ACC112 (cell line): ENCODE data around the gene LAMTOR4.
A peak's percentile ranks its signal among the peaks of the same experiment; 100 is the strongest.

ENCODE experiments used
- H2AFZ ChIP-seq: fragments of 200-600 bp; sonication (generic); one replicate; pipeline ENCODE4 v1.6.0; 2017; ENCODE audit warnings: antibody characterized with exemption, low read length; ENCODE audit not compliant: unreplicated experiment
- H3K27ac ChIP-seq: fragments of 200-600 bp; sonication (generic); 2 replicates; pipeline ENCODE4 v1.5.1; 2014; ENCODE audit warnings: low read depth, mild to moderate bottlenecking, antibody characterized with exemption, low read length, moderate library complexity
- H3K27me3 ChIP-seq: fragments of 200-600 bp; sonication (generic); 2 replicates; pipeline ENCODE4 v1.6.1; 2014; ENCODE audit warnings: mild to moderate bottlenecking, antibody characterized with exemption, low read length, moderate library complexity, mixed read lengths; ENCODE audit not compliant: insufficient read depth
- H3K36me3 ChIP-seq: fragments of 200-600 bp; sonication (generic); 2 replicates; pipeline ENCODE4 v1.6.1; 2016; ENCODE audit warnings: mild to moderate bottlenecking, antibody characterized with exemption, low read length, moderate library complexity, mixed read lengths; ENCODE audit not compliant: insufficient read depth
- H3K4me1 ChIP-seq: fragments of 200-600 bp; sonication (generic); one replicate; pipeline ENCODE4 v1.6.1; 2016; ENCODE audit warnings: low read length, mixed read lengths; ENCODE audit not compliant: insufficient read depth, unreplicated experiment, control insufficient read depth
- H3K4me3 ChIP-seq: fragments of 200-600 bp; sonication (generic); 2 replicates; pipeline ENCODE4 v1.5.1; 2014; ENCODE audit warnings: mild to moderate bottlenecking, low read depth, low read length
- H3K79me2 ChIP-seq: fragments of 200-600 bp; sonication (generic); one replicate; pipeline ENCODE4 v1.6.0; 2016; ENCODE audit warnings: low read length; ENCODE audit not compliant: control insufficient read depth, unreplicated experiment, insufficient read depth

Gene LAMTOR4

DNA sequence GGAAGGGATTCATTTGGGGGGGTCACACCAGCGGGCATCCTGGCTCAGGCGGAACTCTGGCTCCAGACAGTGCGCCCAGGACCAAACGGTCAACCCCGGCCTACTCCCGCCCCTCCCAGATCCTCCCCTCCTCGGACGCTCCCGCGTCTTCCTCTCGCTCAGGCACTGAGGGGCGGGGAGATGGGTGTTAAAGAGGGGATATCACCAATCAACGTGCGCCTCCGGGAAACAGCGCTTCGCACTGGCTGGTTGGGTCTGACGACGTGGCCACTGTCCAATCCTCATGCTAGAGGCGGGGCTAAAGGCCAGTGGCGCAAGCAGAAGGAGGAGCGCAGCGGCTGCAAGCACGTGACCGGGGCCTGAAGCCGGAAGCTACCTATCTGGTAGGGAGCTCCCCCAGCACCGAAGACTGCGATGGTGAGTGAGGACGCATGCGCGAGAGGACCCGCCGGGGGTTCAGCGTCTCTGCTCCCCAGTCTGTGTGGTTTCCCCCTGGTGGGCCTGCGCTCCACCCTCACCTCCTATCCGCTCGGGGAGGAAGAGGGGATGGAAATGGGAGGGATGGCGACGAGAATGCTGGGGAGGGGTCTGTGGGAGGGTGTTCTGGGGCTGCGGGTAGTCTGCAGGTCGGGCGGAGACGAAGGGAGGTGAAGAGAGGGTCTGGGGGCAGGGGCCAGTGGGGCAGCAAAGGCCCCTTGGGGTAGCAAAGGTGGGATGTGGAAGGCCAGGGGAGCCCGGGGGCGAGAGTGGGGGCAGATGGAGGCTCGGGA lies at the start of gene LAMTOR4:
TSS of gene LAMTOR4 (plus strand) at position 360 of the 770 bp plus-strand sequence. CDS start at position 415, 55 bp downstream.
- H3K4me3 ChIP-seq = peak within 1 kb of the TSS; percentile 100
- no peaks in the 10 kb centered on the region; the same call in 1 of the 2 replicates for H3K36me3 ChIP-seq
- H2AFZ ChIP-seq = peak within 1 kb of the TSS; percentile 100
- peak within 1 kb of the TSS; percentile 41; the same call in 1 of the 2 replicates for H3K27ac ChIP-seq
- peaks cover 10% of the 10 kb centered on the region for H3K4me1 ChIP-seq
- peaks cover 16% of the 10 kb centered on the region for H3K79me2 ChIP-seq
- H3K27me3 ChIP-seq = no peaks in the 10 kb centered on the region

DNA sequence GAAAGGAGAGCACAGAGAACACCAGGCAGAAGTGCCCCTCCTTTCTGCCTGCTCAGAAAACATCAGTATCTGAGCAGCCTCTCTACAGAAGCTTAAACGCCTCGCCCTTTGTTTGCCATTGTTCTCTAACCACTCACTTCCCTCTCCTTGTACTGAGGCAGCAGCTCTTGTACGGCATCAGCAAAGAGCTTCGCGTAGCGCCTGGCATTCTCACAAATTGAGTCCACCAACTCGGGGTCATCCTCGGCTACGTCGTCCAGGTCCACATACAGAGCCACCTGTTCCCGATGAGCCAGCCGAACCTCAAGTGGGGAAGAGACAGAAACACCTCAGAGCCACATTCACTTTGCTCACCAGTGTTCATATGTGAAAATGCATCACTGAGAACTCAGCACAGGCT lies 49.3 kb upstream of the LAMTOR4 start:
- no peaks in the 10 kb centered on the region for H3K27me3 ChIP-seq
- no peak overlapping the region for H3K27ac ChIP-seq
- no peak overlapping the region for H2AFZ ChIP-seq
- H3K36me3 ChIP-seq = peaks cover 40% of the 10 kb centered on the region
- peaks cover 28% of the 10 kb centered on the region for H3K79me2 ChIP-seq
- H3K4me3 ChIP-seq = peak overlapping the region; percentile 93
- H3K4me1 ChIP-seq = peaks cover 7% of the 10 kb centered on the region

DNA sequence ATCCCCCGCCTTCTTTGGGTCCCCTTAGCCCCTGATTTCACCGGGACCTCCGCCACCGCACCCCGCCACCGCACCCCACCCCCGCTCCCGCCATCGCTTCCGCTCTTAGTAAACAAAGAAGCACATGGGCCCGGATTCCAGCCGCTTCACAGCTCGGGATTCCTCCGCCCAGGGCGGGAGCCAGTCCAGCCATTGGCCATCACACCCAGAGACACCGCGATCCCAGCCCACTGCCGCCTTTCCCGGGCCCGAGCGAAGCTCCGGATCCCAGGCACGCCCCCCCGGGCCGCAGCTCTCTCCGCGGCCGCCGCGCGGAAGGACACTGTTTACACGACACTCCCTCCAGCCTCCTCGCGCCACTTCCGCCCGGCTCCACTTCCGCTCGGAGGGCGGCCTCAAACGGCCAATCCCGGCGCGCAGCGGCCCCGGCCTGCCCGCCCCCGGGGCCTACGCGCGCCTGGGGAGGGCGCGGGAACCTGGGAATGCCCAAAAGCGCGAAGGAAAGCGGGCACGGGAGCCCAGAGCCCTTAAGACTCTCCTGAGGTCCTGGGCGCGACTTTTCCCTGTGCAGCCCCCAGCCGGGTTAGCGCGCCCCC lies 48.2 kb upstream of the LAMTOR4 start:
- no peaks in the 10 kb centered on the region for H3K27me3 ChIP-seq
- H3K4me3 ChIP-seq = peak overlapping the region; percentile 93
- peak overlapping the region; percentile 95 for H3K27ac ChIP-seq
- peaks cover 28% of the 10 kb centered on the region for H3K79me2 ChIP-seq
- peaks cover 33% of the 10 kb centered on the region; the same call in 1 of the 2 replicates for H3K36me3 ChIP-seq
- H2AFZ ChIP-seq = peak overlapping the region; percentile 14
- peaks cover 7% of the 10 kb centered on the region for H3K4me1 ChIP-seq

DNA sequence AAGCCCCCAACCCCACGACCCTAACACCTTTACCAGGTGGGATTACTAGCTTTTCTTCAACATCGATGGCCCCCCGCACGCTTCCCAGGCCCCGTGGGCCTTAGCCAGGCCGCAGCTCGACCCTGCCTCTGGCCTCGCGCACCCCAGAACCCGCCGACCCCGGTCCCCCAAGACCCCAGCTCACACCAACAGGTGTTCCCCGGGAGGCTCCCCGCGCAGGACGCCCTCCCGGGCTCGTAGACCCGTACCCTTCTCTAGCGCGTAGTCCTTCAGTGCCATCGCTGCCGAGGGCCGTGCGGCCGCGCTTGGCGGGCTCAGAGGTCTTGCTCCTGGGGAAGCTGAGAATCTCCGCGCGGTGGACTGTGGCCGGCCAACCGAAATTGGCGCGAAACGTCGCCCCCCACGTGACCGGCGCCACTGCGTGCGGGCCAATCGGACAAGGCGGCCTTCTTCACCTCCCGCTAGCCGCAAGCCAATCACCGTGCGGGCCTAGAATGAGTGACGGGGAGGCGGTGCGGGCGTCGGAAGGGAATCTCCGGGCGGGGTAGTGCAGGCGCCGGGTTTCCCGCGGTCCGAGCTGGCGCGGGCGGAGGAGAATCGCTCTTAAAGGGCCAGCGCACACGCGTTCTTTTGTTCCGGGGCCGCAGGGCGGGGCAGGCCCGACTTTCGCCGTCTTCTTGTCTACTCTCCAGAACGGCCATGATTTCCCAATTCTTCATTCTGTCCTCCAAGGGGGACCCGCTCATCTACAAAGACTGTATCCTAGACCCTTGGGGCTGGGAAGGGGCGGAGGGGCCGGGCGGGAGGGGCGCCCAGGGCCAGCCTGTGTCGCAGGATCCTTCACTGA lies 47.5 kb upstream of the LAMTOR4 start, which contains the start of the genes AP4M1 and MCM7:
TSS of gene AP4M1 (plus strand) at position 628 of the 847 bp plus-strand sequence. CDS start at position 700, 72 bp downstream.
TSS of gene MCM7 (minus strand) at position 382 of the 847 bp plus-strand sequence. CDS start at position 279, 103 bp downstream.
- Histone ChIP-seq H3K4me1 (peaks cover 7% of the 10 kb centered on the region), H3K79me2 (peaks cover 28% of the 10 kb centered on the region), H3K27ac (peak within 1 kb of the TSS; percentile 95), H3K27me3 (no peaks in the 10 kb centered on the region), H2AFZ (peak within 1 kb of the TSS; percentile 40), H3K4me3 (peak within 1 kb of the TSS; percentile 93), H3K36me3 (peaks cover 31% of the 10 kb centered on the region; the same call in 1 of the 2 replicates)

DNA sequence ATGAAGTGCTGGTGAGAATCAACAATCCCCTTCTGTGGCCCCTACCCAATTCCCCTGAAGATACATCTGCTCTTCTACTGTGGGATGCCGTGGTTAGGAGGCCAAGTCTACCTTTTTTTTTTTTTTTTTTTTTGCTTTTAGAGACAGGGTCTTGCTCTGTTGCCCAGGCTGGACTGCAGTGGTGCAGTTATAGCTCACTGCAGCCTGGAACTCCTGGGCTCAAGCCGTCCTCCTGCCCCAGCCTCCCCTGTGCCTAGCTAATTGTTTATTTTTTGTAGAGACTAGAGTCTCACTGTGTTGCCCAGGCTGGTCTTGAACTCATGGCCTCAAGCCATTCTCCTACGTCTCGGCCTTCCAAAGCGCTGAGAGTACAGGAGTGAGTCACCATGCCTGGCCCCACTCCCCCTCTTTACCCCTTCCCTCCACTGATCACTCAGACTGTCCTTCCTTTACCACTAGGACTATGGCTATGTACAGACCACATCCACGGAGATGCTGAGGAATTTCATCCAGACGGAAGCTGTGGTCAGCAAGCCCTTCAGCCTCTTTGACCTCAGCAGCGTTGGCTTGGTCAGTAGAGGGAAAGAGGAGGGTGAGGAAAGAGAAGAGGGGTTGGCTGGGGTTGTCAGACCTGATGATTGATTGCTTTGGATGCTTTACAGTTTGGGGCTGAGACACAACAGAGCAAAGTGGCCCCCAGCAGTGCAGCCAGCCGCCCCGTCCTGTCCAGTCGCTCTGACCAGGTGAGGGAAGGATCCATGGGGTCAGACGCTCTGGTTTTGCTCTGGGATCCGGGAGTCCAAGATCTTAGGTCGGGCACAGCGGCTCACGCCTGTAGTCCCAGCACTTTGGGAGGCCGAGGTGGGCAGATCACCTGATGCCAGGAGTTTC lies 45.5 kb upstream of the LAMTOR4 start:
- no peak overlapping the region for H2AFZ ChIP-seq
- H3K36me3 ChIP-seq = peaks cover 18% of the 10 kb centered on the region; the same call in 1 of the 2 replicates
- no peaks in the 10 kb centered on the region for H3K27me3 ChIP-seq
- peaks cover 22% of the 10 kb centered on the region for H3K79me2 ChIP-seq
- H3K4me3 ChIP-seq = peak overlapping the region; percentile 93
- H3K27ac ChIP-seq = no peak overlapping the region
- H3K4me1 ChIP-seq = peaks cover 7% of the 10 kb centered on the region

DNA sequence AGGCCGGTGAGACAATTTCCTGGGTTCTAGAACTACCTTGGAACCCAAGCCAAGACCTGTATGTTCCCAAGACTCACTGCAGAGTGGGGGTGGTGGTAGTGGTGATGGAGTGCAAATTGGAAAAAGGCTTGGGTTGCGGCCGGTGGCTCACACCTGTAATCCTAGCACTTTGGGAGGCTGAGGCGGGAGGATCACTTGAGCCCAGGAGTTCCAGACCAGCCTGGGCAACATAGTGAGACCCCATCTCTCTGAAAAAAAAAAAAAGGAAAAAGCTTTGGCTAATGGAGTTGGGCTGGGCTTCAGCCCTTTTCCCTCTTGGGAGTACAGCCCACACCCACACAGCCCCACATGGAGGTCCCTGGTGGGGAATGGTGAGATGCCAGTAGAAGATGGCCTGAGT lies 43.2 kb upstream of the LAMTOR4 start:
- Histone ChIP-seq H3K27ac (no peak overlapping the region), H3K4me3 (no peak overlapping the region), H3K4me1 (no peaks in the 10 kb centered on the region), H3K36me3 (no peaks in the 10 kb centered on the region), H3K79me2 (peaks cover 4% of the 10 kb centered on the region), H2AFZ (no peak overlapping the region), H3K27me3 (no peaks in the 10 kb centered on the region)

DNA sequence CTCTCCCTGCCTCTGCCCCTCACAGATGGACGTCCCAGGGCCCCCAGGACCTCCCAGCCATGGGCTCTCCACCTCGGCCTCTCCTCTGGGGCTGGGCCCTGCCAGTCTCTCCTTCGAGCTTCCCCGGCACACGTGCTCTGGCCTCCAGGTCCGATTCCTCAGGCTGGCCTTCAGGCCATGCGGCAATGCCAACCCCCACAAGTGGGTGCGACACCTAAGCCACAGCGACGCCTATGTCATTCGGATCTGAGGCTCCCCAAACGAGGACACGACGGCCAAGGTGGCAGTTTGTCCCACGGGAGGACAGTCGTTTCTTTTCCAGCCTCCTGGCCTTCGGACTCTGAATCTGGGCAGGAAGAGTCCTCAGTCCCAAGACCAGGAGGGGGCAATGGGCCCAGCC lies 42.1 kb upstream of the LAMTOR4 start:
- H3K4me3 ChIP-seq = no peak overlapping the region

DNA sequence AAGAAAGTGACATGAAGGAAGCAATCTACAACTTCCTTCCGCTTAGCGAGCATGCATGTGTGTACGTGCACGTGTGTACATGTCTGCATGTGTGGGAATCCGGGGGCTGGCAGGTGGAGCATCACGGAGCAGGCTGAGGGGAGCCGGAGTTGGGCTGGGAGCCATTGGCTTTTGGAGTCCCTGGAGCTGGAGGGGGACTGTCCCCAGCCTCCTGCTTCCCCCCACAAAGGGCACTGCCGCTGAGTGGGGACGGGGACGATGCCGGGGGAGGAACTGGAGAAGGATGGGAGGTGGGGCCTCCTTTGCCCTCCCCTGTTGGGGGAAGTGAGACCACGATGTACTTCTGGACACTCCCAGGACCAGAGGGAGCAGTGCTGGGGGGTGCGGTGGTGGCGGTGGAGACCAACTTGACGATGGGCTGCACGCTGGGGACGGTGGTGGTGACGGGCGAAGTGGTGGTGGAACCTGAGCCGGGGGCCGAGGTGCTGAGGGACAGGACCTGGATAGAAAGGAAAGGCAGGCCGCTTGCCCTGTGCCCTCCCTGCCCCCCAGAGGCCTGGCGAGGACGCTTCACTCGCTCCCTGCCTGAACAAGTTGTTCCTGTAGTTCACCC lies 41.5 kb upstream of the LAMTOR4 start:
- no peaks in the 10 kb centered on the region for H3K4me1 ChIP-seq
- no peaks in the 10 kb centered on the region for H3K27me3 ChIP-seq
- H3K4me3 ChIP-seq = no peak overlapping the region
- no peak overlapping the region for H3K27ac ChIP-seq
- no peaks in the 10 kb centered on the region for H3K79me2 ChIP-seq
- H2AFZ ChIP-seq = no peak overlapping the region
- peaks cover 3% of the 10 kb centered on the region; the same call in 1 of the 2 replicates for H3K36me3 ChIP-seq

More for the DNA sequence above, 42.1 kb upstream of the LAMTOR4 start:
- H3K36me3 ChIP-seq = peaks cover 3% of the 10 kb centered on the region; the same call in 1 of the 2 replicates
- H3K27me3 ChIP-seq = no peaks in the 10 kb centered on the region
- no peaks in the 10 kb centered on the region for H3K79me2 ChIP-seq
- H3K4me1 ChIP-seq = no peaks in the 10 kb centered on the region
- H3K27ac ChIP-seq = no peak overlapping the region
- no peak overlapping the region for H2AFZ ChIP-seq

DNA sequence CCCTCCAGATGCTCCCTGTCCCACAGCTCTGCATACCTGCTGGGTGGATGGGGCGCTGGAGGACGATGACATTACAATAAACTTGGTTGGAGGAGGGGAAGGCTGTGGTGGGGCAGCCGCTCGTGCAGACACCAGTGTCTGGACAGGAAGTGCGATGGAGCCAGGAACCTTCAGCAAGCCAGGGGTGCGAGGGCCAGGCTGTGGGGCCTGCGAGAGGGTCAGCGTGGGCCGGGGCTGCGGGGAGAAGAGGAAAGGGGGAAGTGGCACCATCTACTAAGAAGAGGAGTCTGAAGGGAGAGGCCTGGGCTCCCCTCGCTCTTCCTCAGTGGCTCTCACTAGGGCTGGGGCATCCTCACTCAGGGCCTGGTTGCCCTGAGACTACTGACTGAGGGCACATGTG lies 40.8 kb upstream of the LAMTOR4 start:
- Histone ChIP-seq H3K36me3 (peaks cover 3% of the 10 kb centered on the region; the same call in 1 of the 2 replicates), H3K27me3 (no peaks in the 10 kb centered on the region), H3K27ac (no peak overlapping the region), H3K4me3 (no peak overlapping the region), H2AFZ (no peak overlapping the region), H3K4me1 (no peaks in the 10 kb centered on the region), H3K79me2 (no peaks in the 10 kb centered on the region)
